Posterior vena cava (tissue), 2 donors: ENCODE measurements around the gene SFMBT2. TPM values are rescaled to one million over a fixed set of nuclear protein-coding genes. Genes with fewer than 3 reads are reported as not detected.
"Not testable (repeated sequence)": the region's sequence is repeated elsewhere in the genome, so short reads cannot be mapped to it uniquely, and the experiment has no call there.

Source experiments
- DNase-seq: peaks from one replicate; pipeline ENCODE4 v3.0.0-alpha.2; 2020; ENCODE audit warnings: low spot score
- intact Hi-C, 2 donors: fragments of 100-400 bp; cut with DNase I; formaldehyde crosslinking; loops; one replicate each; pipeline versions ENCODE4 v1.14.1 to v1.14.2; 2022 to 2023
- total RNA-seq, 2 donors: library from RNA; stranded (reverse); fragmentation: NEBNext Ultra II Directional; extraction: Animal tissue kit (Norgen Biotek cat#: 25700); gene quantifications; one replicate each; pipeline ENCODE4 v1.2.1, GENCODE V29; 2021
- donor health status: DM: yes; HTN: yes; CAD: no.
- donor health status: DM: yes; HTN: yes; CAD: no.

SFMBT2 gene
- total RNA-seq, 2 donors from 2014 or later: 8.9 to 12.4 TPM

GRCh38 chr10:7407368-7408290 lies 3.2 kb downstream of the SFMBT2 start:
- intact Hi-C loops: loop anchor here in 1 of 2 donors (10.0 kb wide), 1 partner anchor 143 kb away; no protein-coding TSS in a partner anchor

GRCh38 chr10:7406712-7407333 lies 4.0 kb downstream of the SFMBT2 start:
- intact Hi-C loops: loop anchor here in 1 of 2 donors (10.0 kb wide), 1 partner anchor 142 kb away; no protein-coding TSS in a partner anchor
- DNase-seq: no peak

More at GRCh38 chr10:7407368-7408290, 3.2 kb downstream of the SFMBT2 start:
- peak; percentile 91 for DNase-seq

- intact Hi-C loops: loop anchor here in 1 of 2 donors (10.0 kb wide), 1 partner anchor 141 kb away; no protein-coding TSS in a partner anchor
- DNase-seq: no peak
Observed at GRCh38 chr10:7405637-7406036, 5.2 kb downstream of the SFMBT2 start.

- intact Hi-C loops: loop anchor here in 1 of 2 donors (10.0 kb wide), 1 partner anchor 139 kb away; no protein-coding TSS in a partner anchor
- DNase-seq: no peak
Observed at GRCh38 chr10:7403620-7404019, 7.2 kb downstream of the SFMBT2 start.

GRCh38 chr10:7401782-7402181 lies 9.1 kb downstream of the SFMBT2 start:
- intact Hi-C loops: loop anchor here in 1 of 2 donors (10.0 kb wide), 1 partner anchor 137 kb away; no protein-coding TSS in a partner anchor

GRCh38 chr10:7401156-7401555 lies 9.7 kb downstream of the SFMBT2 start:
- DNase-seq: no peak
- intact Hi-C loops: loop anchor here in 1 of 2 donors (10.0 kb wide), 1 partner anchor 136 kb away; no protein-coding TSS in a partner anchor

More at GRCh38 chr10:7401782-7402181, 9.1 kb downstream of the SFMBT2 start:
- no peak for DNase-seq

- intact Hi-C loops: loop anchor here in 1 of 2 donors (10.0 kb wide), 1 partner anchor 135 kb away; no protein-coding TSS in a partner anchor
- DNase-seq: no peak
Observed at GRCh38 chr10:7400068-7400715, 10.6 kb downstream of the SFMBT2 start.

GRCh38 chr10:7399533-7399932 lies 11.3 kb downstream of the SFMBT2 start:
- DNase-seq: no peak
- intact Hi-C loops: no loop called here

- intact Hi-C loops: no loop called here
- no peak for DNase-seq
Observed at GRCh38 chr10:7397049-7398035, 13.5 kb downstream of the SFMBT2 start.

GRCh38 chr10:7392301-7392700 lies 18.5 kb downstream of the SFMBT2 start:
- intact Hi-C loops, DNase-seq: not testable (repeated sequence)

GRCh38 chr10:7391748-7392147 lies 19.1 kb downstream of the SFMBT2 start:
- no peak for DNase-seq
- intact Hi-C loops: no loop called here

GRCh38 chr10:7390689-7391110 lies 20.1 kb downstream of the SFMBT2 start:
- DNase-seq, intact Hi-C loops: not testable (repeated sequence)

- DNase-seq: no peak
- intact Hi-C loops: no loop called here
Observed at GRCh38 chr10:7389844-7390243, 21.0 kb downstream of the SFMBT2 start.

GRCh38 chr10:7389346-7389745 lies 21.5 kb downstream of the SFMBT2 start:
- no peak for DNase-seq
- intact Hi-C loops: no loop called here

GRCh38 chr10:7388602-7389001 lies 22.2 kb downstream of the SFMBT2 start:
- no peak for DNase-seq
- intact Hi-C loops: no loop called here

- DNase-seq, intact Hi-C loops: not testable (repeated sequence)
Observed at GRCh38 chr10:7388149-7388548, 22.7 kb downstream of the SFMBT2 start.

GRCh38 chr10:7385114-7385513 lies 25.7 kb downstream of the SFMBT2 start:
- intact Hi-C loops: no loop called here
- DNase-seq: no peak

- no peak for DNase-seq
- intact Hi-C loops: no loop called here
Observed at GRCh38 chr10:7383442-7383841, 27.4 kb downstream of the SFMBT2 start.
